Measurements from ENCODE around the gene SLC39A3. TPM values are rescaled to one million over a fixed set of nuclear protein-coding genes. Genes with fewer than 3 reads are reported as not detected.

The SLC39A3 gene
- total RNA-seq, 1 experiment from 2014 or later: 28.6 TPM

DNA sequence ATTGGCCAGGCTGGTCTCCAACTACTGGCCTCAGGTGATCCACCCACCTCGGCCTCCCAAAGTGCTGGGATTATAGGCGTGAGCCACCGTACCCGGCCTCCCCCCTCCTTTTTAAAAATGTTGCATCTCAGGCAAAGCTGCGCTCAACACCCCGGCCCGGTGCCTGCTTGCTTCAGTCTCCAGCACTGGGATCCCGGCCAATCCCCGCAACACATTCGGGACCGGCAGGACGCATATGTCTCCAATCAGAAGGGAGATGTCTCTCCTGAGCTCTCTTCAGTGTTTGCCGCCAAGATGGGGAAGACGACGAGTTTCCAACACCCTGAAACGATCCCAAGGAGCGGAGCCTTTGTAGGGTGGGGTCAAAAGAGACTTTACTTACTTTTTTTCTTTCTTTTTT lies 53.5 kb downstream of the SLC39A3 start:
- H3K4me3 ChIP-seq (ENCODE audit: low read length): no peak overlapping the region
- no peak overlapping the region for H2AFZ ChIP-seq (ENCODE audit: low read length)
- H3K9me3 ChIP-seq (ENCODE audit: low read length): no peaks in the 10 kb centered on the region
- H3K4me1 ChIP-seq (ENCODE audit: low read length): no peaks in the 10 kb centered on the region
- no peak for DNase-seq
- H3K9ac ChIP-seq (ENCODE audit: low read length): no peak overlapping the region
- no peaks in the 10 kb centered on the region for H3K9me2 ChIP-seq (replicated peaks; ENCODE audit: insufficient read depth, low read length)
- H3K27me3 ChIP-seq (ENCODE audit: low read length): no peaks in the 10 kb centered on the region
- no peaks in the 10 kb centered on the region for H4K20me1 ChIP-seq (ENCODE audit: insufficient read depth, low read depth, low read length)
- no peak overlapping the region for H3K4me2 ChIP-seq (ENCODE audit: low read depth, low read length, poor library complexity, severe bottlenecking)
- H3K27ac ChIP-seq (ENCODE audit: low read length): no peak overlapping the region
- H3K36me3 ChIP-seq (ENCODE audit: insufficient read depth, low read length): no peaks in the 10 kb centered on the region
- no peaks in the 10 kb centered on the region for H3K79me2 ChIP-seq (ENCODE audit: low read length)

- DNase-seq: no peak
- H3K4me1 ChIP-seq (ENCODE audit: low read length): peaks cover 7% of the 10 kb centered on the region
- no peaks in the 10 kb centered on the region for H3K27me3 ChIP-seq (ENCODE audit: low read length)
- no peak overlapping the region for H2AFZ ChIP-seq (ENCODE audit: low read length)
- no peak overlapping the region for H3K4me3 ChIP-seq (ENCODE audit: low read length)
- no peaks in the 10 kb centered on the region for H3K79me2 ChIP-seq (ENCODE audit: low read length)
- H3K27ac ChIP-seq (ENCODE audit: low read length): no peak overlapping the region
- no peaks in the 10 kb centered on the region for H3K9me2 ChIP-seq (replicated peaks; ENCODE audit: insufficient read depth, low read length)
- no peak overlapping the region for H3K4me2 ChIP-seq (ENCODE audit: low read depth, low read length, poor library complexity, severe bottlenecking)
- H3K36me3 ChIP-seq (ENCODE audit: insufficient read depth, low read length): no peaks in the 10 kb centered on the region
- H3K9ac ChIP-seq (ENCODE audit: low read length): no peak overlapping the region
- H4K20me1 ChIP-seq (ENCODE audit: insufficient read depth, low read depth, low read length): no peaks in the 10 kb centered on the region
- H3K9me3 ChIP-seq (ENCODE audit: low read length): no peaks in the 10 kb centered on the region
Measured at GRCh38 chr19:2685204-2685704, 54.6 kb downstream of the SLC39A3 start.

DNA sequence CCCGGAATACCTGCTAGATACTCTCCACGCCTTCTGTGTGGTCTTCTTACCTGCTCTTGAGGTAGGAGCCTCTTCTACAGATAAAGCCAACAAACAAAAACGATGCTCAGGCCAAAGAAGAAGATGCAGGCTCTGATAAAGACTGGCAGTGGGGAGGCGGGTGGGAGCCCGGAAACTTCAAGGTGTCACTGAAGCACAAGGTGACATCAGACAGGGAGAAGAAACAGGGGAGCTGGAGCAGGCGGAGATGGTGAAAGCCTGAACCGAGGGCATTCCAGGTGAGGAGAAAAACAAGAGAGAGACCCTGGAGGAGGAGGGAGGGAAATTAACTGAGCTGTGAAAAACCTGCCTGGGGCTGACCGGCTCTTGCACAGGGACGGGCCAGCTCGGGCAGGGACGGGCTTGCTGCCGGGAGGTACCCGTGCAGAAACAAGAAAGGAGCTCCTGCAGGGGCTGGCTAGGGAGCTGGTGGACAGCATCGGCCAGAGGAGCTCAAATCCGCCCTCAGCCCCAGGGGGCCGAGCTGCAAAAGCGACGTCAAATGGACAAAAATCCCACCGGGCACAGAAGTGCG lies 56.3 kb downstream of the SLC39A3 start:
- no peaks in the 10 kb centered on the region for H3K27me3 ChIP-seq (ENCODE audit: low read length)
- no peak for DNase-seq
- H3K27ac ChIP-seq (ENCODE audit: low read length): no peak overlapping the region
- H3K79me2 ChIP-seq (ENCODE audit: low read length): no peaks in the 10 kb centered on the region
- no peak overlapping the region for H3K4me3 ChIP-seq (ENCODE audit: low read length)
- no peak overlapping the region for H3K9ac ChIP-seq (ENCODE audit: low read length)
- H3K4me2 ChIP-seq (ENCODE audit: low read depth, low read length, poor library complexity, severe bottlenecking): no peak overlapping the region
- no peak overlapping the region for H2AFZ ChIP-seq (ENCODE audit: low read length)
- H4K20me1 ChIP-seq (ENCODE audit: insufficient read depth, low read depth, low read length): no peaks in the 10 kb centered on the region
- H3K9me3 ChIP-seq (ENCODE audit: low read length): no peaks in the 10 kb centered on the region
- peaks cover 7% of the 10 kb centered on the region for H3K4me1 ChIP-seq (ENCODE audit: low read length)
- no peaks in the 10 kb centered on the region for H3K9me2 ChIP-seq (replicated peaks; ENCODE audit: insufficient read depth, low read length)
- H3K36me3 ChIP-seq (ENCODE audit: insufficient read depth, low read length): no peaks in the 10 kb centered on the region

Other genes starting within 250 kb of the SLC39A3 start
- 0.19 and 1.3 TPM in 2 replicates for gene GNG7, start 37.3 kb downstream of the SLC39A3 start, total RNA-seq (2014; rRNA removed; shearing (Covaris generic); ENCODE audit: low replicate concordance)
- gene DIRAS1, start 18.6 kb downstream of the SLC39A3 start, total RNA-seq (2014; rRNA removed; shearing (Covaris generic); ENCODE audit: low replicate concordance): not detected in 2 replicates
- 31.2 and 55.8 TPM in 2 replicates for gene SGTA, start 43.3 kb upstream of the SLC39A3 start, total RNA-seq (2014; rRNA removed; shearing (Covaris generic); ENCODE audit: low replicate concordance)
- gene THOP1, start 45.5 kb upstream of the SLC39A3 start, total RNA-seq (2014; rRNA removed; shearing (Covaris generic); ENCODE audit: low replicate concordance): 57.0 and 148 TPM in 2 replicates
- gene ZNF554, start 79.9 kb upstream of the SLC39A3 start, total RNA-seq (2014; rRNA removed; shearing (Covaris generic); ENCODE audit: low replicate concordance): 2.6 and 4.0 TPM in 2 replicates
- 1.4 TPM in 2 replicates for gene ZNF555, start 101.5 kb upstream of the SLC39A3 start, total RNA-seq (2014; rRNA removed; shearing (Covaris generic); ENCODE audit: low replicate concordance)
- gene ZNF556, start 127.3 kb upstream of the SLC39A3 start, total RNA-seq (2014; rRNA removed; shearing (Covaris generic); ENCODE audit: low replicate concordance): not detected in 2 replicates
- 1.0 and 3.3 TPM in 2 replicates for gene ZNF57, start 160.9 kb upstream of the SLC39A3 start, total RNA-seq (2014; rRNA removed; shearing (Covaris generic); ENCODE audit: low replicate concordance)
- gene ZNF77, start 205.0 kb upstream of the SLC39A3 start, total RNA-seq (2014; rRNA removed; shearing (Covaris generic); ENCODE audit: low replicate concordance): not detected in 2 replicates
- gene TLE6, start 237.5 kb upstream of the SLC39A3 start, total RNA-seq (2014; rRNA removed; shearing (Covaris generic); ENCODE audit: low replicate concordance): 3.4 and 5.0 TPM in 2 replicates

Data from Karpas-422 (cell line).